Measurements from ENCODE around the gene TIMM10.

The TIMM10 gene

DNA sequence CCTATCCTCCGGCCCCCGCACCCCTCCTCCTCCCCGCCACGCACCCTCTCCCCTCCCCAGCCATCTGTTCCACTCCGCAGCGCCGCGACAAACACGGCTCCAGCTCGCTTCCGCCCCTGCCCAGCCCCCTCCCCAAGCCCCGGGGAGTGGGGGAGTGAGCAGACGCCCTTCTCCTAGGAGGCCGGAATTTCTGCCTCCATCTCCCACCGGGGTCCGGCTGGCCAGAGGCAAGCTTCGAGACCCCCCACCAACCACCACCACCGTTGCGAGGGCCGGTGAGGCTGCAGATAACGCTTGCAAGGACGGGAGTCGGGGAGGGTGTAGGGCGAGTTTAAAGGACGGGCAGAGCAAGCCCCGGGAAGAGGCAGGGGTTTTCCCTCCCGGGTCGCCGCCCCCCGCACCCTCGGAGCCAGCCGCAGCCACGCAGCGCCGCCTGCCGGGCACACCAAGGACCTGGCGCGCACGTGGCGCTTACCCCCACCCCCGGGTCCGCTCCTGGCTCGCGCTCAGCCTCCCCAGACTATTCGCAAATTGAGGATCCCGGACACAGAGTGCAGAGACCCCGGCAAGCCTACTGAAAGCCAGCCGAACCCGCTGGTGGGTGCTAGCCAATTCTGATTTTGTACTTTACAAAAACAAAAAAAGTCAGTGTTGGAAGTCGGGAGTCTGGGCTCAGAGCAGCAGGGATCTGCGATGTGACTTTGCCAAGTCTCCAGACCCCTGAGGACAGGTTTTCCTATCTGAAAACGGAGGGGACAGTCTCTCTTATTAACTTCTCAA lies 47.6 kb downstream of the TIMM10 start:
- no peak for DNase-seq (ENCODE audit: low read depth, low spot score)
- H3K4me3 ChIP-seq (ENCODE audit: low read depth, low read length), result peak overlapping the region; percentile 37
- in situ Hi-C loops (cut with HindIII; ENCODE audit: low sequenced_read_pairs), result no loop called here
- TF ChIP-seq, protein P1, sequence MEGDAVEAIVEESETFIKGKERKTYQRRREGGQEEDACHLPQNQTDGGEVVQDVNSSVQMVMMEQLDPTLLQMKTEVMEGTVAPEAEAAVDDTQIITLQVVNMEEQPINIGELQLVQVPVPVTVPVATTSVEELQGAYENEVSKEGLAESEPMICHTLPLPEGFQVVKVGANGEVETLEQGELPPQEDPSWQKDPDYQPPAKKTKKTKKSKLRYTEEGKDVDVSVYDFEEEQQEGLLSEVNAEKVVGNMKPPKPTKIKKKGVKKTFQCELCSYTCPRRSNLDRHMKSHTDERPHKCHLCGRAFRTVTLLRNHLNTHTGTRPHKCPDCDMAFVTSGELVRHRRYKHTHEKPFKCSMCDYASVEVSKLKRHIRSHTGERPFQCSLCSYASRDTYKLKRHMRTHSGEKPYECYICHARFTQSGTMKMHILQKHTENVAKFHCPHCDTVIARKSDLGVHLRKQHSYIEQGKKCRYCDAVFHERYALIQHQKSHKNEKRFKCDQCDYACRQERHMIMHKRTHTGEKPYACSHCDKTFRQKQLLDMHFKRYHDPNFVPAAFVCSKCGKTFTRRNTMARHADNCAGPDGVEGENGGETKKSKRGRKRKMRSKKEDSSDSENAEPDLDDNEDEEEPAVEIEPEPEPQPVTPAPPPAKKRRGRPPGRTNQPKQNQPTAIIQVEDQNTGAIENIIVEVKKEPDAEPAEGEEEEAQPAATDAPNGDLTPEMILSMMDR (IDR thresholded peaks at IDR 0.05; ENCODE audit: low read depth, low read length), result peak; percentile 65

DNA sequence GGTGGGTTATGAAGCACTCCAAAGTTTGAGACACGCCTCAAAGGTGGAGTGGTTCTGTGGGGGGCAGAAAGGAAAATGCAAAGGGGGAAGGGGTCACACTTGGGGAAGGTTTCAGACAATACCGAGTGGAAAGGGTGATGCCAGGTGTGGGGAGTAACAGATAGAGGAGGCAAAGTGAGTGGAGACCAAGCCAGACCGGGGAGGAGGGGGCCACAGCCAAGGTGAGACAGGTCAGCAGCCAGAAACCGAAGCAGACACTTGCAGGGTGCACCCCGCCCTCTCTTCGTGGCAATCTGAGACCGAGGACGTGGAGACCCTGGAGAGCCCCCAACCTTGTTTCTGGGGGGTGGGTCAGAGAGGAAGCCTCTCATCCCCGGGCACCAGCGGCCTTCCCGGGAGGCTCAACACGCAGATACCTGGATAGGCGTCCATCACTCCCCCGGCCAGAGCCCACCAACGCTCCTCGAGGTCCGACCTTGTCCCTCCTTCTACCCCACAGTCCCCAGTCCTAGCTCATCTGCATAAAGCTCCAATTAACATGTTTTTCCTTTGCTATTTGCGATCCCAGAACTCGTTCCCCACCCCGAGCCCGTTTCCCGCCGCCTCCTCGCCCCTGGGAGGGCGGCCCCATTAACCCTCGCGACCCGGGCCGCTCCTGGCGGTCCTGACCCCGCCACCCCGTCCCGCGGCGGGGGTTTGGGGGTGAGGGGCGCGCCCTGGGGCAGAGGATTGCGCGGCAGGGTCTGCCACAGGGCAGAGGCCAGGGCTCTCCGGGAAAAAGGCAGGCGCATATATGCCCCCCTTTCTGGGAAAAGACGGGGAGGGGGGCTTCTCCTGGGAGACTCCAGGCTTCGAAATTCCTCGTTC lies 48.4 kb downstream of the TIMM10 start:
- in situ Hi-C loops (cut with HindIII; ENCODE audit: low sequenced_read_pairs), result no loop called here
- no peak for DNase-seq (ENCODE audit: low read depth, low spot score)
- TF ChIP-seq, protein P1 (IDR thresholded peaks at IDR 0.05; ENCODE audit: low read depth, low read length), result no peak
- H3K4me3 ChIP-seq (ENCODE audit: low read depth, low read length), result no peak overlapping the region

DNA sequence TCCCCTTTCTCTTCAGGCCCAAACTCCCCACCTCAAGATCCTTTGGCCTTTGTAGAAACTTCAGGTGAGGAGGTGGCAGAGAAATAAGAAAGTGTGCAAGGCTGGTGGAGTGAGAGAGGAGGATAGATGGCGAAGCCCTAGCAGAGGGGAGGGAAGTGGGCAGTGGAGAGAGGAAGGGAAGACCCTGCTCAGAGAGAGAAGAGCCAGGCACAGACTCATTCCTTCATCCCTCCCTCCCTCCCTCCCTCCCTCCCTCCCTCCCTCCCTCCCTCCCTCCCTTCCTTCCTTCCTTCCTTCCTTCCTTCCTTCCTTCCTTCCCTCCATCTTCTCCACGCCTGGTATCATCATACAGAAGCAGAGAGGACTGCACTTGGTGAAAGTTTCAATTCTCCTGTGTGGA lies 49.2 kb downstream of the TIMM10 start:
- TF ChIP-seq, protein P1 (IDR thresholded peaks at IDR 0.05; ENCODE audit: low read depth, low read length), result no peak
- no peak for DNase-seq (ENCODE audit: low read depth, low spot score)
- H3K4me3 ChIP-seq (ENCODE audit: low read depth, low read length), result no peak overlapping the region
- in situ Hi-C loops (cut with HindIII; ENCODE audit: low sequenced_read_pairs), result no loop called here

DNA sequence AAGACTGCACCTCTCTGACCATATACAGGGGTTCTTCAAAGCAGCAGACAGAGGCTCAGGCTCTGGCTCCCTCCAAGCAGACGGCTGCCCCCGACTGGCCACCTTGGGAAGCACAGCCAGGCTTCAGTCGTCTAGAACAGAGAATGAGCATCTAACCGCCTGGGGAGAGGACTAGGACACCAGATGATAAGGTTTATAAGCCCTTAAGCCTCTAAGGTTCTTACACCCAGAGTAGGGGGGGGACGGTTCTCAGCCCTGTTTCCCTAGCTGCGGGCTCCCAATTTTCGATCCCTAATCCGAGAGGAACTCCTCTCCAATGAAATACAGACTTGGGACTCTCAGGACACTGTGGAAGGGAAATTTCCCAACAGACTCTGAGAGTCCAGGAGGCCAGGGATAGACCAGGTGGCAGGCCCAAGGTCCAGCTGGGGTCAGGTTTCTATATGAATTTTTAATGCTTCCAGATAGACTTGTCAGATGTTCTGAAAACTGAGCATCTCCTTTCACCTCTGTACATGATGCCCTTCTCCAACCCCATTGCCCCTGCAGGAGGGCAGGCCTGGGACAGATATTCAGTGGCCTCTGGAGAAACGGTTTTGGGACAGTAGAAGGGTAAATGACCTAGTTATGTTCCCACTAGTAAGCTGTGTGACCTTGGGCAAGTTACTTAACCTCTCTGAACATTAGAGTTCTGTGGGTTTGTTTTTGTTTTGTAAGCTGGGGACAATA lies 50.0 kb downstream of the TIMM10 start:
- H3K4me3 ChIP-seq (ENCODE audit: low read depth, low read length), result no peak overlapping the region
- peak; percentile 39 for DNase-seq (ENCODE audit: low read depth, low spot score)
- in situ Hi-C loops (cut with HindIII; ENCODE audit: low sequenced_read_pairs), result no loop called here

DNA sequence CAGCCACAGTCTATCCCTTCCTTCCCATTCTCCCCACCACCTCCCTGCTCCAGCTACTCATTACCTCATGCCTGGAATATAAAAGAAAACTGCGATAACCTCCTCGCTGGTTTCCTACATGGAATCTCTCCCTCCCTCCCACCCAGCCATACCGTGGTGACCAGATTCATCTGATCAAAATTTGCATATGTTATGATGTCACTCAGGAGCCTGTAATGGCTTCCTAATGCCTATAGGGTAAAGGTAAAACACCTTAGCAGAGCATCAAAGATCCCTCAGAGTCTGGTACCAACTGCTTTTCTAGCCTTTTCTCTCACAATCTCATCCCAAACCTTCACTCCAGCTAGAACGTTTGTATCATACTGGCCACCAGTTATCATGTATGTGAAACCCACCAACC lies 50.6 kb downstream of the TIMM10 start:
- no peak for DNase-seq (ENCODE audit: low read depth, low spot score)
- TF ChIP-seq, protein P1 (IDR thresholded peaks at IDR 0.05; ENCODE audit: low read depth, low read length), result no peak

More for the DNA sequence above, 50.0 kb downstream of the TIMM10 start:
- TF ChIP-seq, protein P1 (IDR thresholded peaks at IDR 0.05; ENCODE audit: low read depth, low read length), result peak; percentile 87

DNA sequence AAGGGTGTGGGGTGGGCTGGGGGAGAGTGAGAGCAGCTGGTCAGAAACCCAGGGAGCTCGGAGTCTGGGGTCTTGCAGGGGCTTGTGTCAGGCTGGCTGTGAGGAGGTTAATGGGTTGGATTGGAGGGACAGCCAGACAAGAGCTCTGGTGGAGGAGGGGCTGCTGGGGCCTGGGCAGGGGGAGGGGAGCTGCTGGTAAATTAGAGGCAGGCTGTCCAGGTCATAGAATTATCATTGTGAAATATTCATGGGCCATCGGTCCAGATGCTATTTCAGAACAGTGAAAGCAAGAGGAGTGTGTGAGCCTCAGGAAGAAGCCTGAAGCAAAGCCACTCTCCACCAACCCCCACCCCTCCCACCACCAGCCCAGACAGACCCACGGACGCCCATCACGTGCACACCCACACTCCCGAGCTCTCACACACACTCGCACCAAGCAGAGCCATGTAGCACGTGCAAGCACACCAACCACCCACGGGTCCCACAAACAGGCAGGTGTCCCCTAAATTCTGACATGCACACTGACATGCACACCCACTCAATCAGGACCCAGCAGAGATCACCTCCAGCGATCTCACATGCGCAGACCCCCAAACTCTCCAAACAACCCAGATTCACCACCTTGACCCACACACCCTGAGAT lies 51.4 kb downstream of the TIMM10 start:
- TF ChIP-seq, protein P1 (IDR thresholded peaks at IDR 0.05; ENCODE audit: low read depth, low read length), result no peak
- DNase-seq (ENCODE audit: low read depth, low spot score), result no peak
- in situ Hi-C loops (cut with HindIII; ENCODE audit: low sequenced_read_pairs), result no loop called here
- no peak overlapping the region for H3K4me3 ChIP-seq (ENCODE audit: low read depth, low read length)

More for the DNA sequence above, 50.6 kb downstream of the TIMM10 start:
- in situ Hi-C loops (cut with HindIII; ENCODE audit: low sequenced_read_pairs), result no loop called here
- no peak overlapping the region for H3K4me3 ChIP-seq (ENCODE audit: low read depth, low read length)

All from astrocyte of the spinal cord (primary cell).